Liver (tissue), 9 donors: ENCODE data around the gene OTUD1. TPM values are rescaled to one million over a fixed set of nuclear protein-coding genes. Genes with fewer than 3 reads are reported as not detected.
A peak's percentile ranks its signal among the peaks of the same experiment; 100 is the strongest.
"Not testable (repeated sequence)": the region's sequence is repeated elsewhere in the genome, so short reads cannot be mapped to it uniquely, and the experiment has no call there.

Experiments
- DNase-seq: peaks from one replicate; pipeline ENCODE4 v3.0.0-alpha.2; 2017; ENCODE audit warnings: low spot score
- H3K27ac ChIP-seq, 2 donors: one replicate each; pipeline ENCODE4 v1.7.0; 2013; ENCODE audit warnings: inconsistent platforms in 2 of 2, low read length in 2 of 2, control low read depth in 1 of 2, low read depth in 1 of 2, mild to moderate bottlenecking in 1 of 2
- H3K27me3 ChIP-seq, 4 donors: one replicate each; pipeline versions ENCODE4 v1.6.1 to v1.7.0; 2013; ENCODE audit warnings: low read length in 3 of 4, inconsistent platforms in 1 of 4, mild to moderate bottlenecking in 1 of 4, moderate library complexity in 1 of 4; ENCODE audit not compliant: control insufficient read depth in 4 of 4, insufficient read depth in 4 of 4
- H3K36me3 ChIP-seq, 4 donors: one replicate each; pipeline versions ENCODE4 v1.6.1 to v1.7.0; 2013; ENCODE audit warnings: low read length in 3 of 4, mild to moderate bottlenecking in 3 of 4, low read depth in 1 of 4, moderate library complexity in 1 of 4; ENCODE audit not compliant: control insufficient read depth in 4 of 4, insufficient read depth in 3 of 4
- H3K4me1 ChIP-seq, 4 donors: one replicate each; pipeline versions ENCODE4 v1.6.1 to v1.7.0; 2013; ENCODE audit warnings: low read length in 3 of 4, mild to moderate bottlenecking in 3 of 4, moderate library complexity in 1 of 4; ENCODE audit not compliant: control insufficient read depth in 4 of 4, insufficient read depth in 4 of 4
- H3K4me3 ChIP-seq, 3 donors: one replicate each; pipeline versions ENCODE4 v1.6.1 to v1.7.0; 2013; ENCODE audit warnings: low read length in 3 of 3, control low read depth in 1 of 3, low read depth in 1 of 3, mild to moderate bottlenecking in 1 of 3
- H3K9ac ChIP-seq, 2 donors: one replicate each; pipeline ENCODE4 v1.7.0; 2013; ENCODE audit warnings: low read length in 2 of 2, mild to moderate bottlenecking in 2 of 2, moderate library complexity in 2 of 2, control low read depth in 1 of 2, low read depth in 1 of 2
- H3K9me3 ChIP-seq, 4 donors: one replicate each; pipeline versions ENCODE4 v1.6.1 to v1.7.0; 2013; ENCODE audit warnings: low read length in 3 of 4; ENCODE audit not compliant: control insufficient read depth in 4 of 4
- EGR1 ChIP-seq, 2 donors: IDR thresholded peaks; 2 replicates each; pipeline ENCODE4 v1.6.1; 2016 to 2018; ENCODE audit warnings: antibody characterized with exemption in 2 of 2, low read depth in 2 of 2
- FOXA1 ChIP-seq: IDR thresholded peaks from 2 replicates; pipeline ENCODE4 v1.6.1; 2016; ENCODE audit warnings: antibody characterized with exemption
- FOXA2 ChIP-seq: IDR thresholded peaks from 2 replicates; pipeline ENCODE4 v1.6.1; 2016; ENCODE audit warnings: antibody characterized with exemption
- GABPA ChIP-seq, 2 donors: IDR thresholded peaks in 1 of 2; conservative IDR thresholded peaks in 1 of 2; 2 replicates each; pipeline ENCODE4 v1.6.1; 2016; ENCODE audit warnings: antibody characterized with exemption in 2 of 2, mild to moderate bottlenecking in 1 of 2, moderate library complexity in 1 of 2
- HNF4A ChIP-seq, 2 donors: conservative IDR thresholded peaks; 2 replicates each; pipeline ENCODE4 v1.6.1; 2016; ENCODE audit warnings: antibody characterized with exemption in 2 of 2, mild to moderate bottlenecking in 2 of 2
- HNF4G ChIP-seq: IDR thresholded peaks from 2 replicates; pipeline ENCODE4 v1.6.1; 2016; ENCODE audit warnings: antibody characterized with exemption
- JUND ChIP-seq, 2 donors: IDR thresholded peaks; 2 replicates each; pipeline ENCODE4 v1.6.1; 2016; ENCODE audit warnings: antibody characterized with exemption in 2 of 2
- MAX ChIP-seq: IDR thresholded peaks from 2 replicates; pipeline ENCODE4 v1.6.1; 2016; ENCODE audit warnings: antibody characterized with exemption
- NR2F2 ChIP-seq: IDR thresholded peaks from 2 replicates; pipeline ENCODE4 v1.6.1; 2016; ENCODE audit warnings: antibody characterized with exemption
- RAD21 ChIP-seq, 2 donors: IDR thresholded peaks; 2 replicates each; pipeline ENCODE4 v1.6.1; 2016; ENCODE audit warnings: antibody characterized with exemption in 2 of 2, mild to moderate bottlenecking in 2 of 2
- REST ChIP-seq: IDR thresholded peaks from 2 replicates; pipeline ENCODE4 v1.6.1; 2016; ENCODE audit warnings: antibody characterized with exemption, mild to moderate bottlenecking
- RXRA ChIP-seq, 2 donors: IDR thresholded peaks; 2 replicates each; pipeline ENCODE4 v1.6.1; 2017 to 2018; ENCODE audit warnings: antibody characterized with exemption in 2 of 2, mild to moderate bottlenecking in 1 of 2
- SP1 ChIP-seq: IDR thresholded peaks from 2 replicates; pipeline ENCODE4 v1.6.1; 2018; ENCODE audit warnings: antibody characterized with exemption, mild to moderate bottlenecking
- TAF1 ChIP-seq: conservative IDR thresholded peaks from 2 replicates; pipeline ENCODE4 v1.6.1; 2016; ENCODE audit warnings: antibody characterized with exemption, mild to moderate bottlenecking
- YY1 ChIP-seq: IDR thresholded peaks from 2 replicates; pipeline ENCODE4 v1.6.1; 2016; ENCODE audit warnings: antibody characterized with exemption, mild to moderate bottlenecking
- WGBS: extraction: QIAGEN DNeasy Blood & Tissue Kit; methylation state at CpG from one replicate; pipeline ENCODE4 v1.1.7; 2013; 5-methylcytosine and 5-hydroxymethylcytosine counted together
- polyA plus RNA-seq, 2 donors: library from polyadenylated mRNA; stranded (reverse) in 1 of 2; unstranded in 1 of 2; fragments of 200-250 nt in 1 of 2; fragments of >200 nt in 1 of 2; fragmentation: Nextera tagmentation in 1 of 2; extraction: Ambion mirVana in 1 of 2; gene quantifications; one replicate each; pipeline versions ENCODE4 v1.2.1 to v1.2.3, GENCODE V29; 2013 to 2015
- total RNA-seq, 2 donors: library from RNA; depleted of rRNA; stranded (reverse); fragments of >200 nt; gene quantifications; one replicate each; pipeline ENCODE4 v1.2.3, GENCODE V29; 2014
- TF ChIP-seq, protein P1 (sequence below): fragments of 150-350 bp; IDR thresholded peaks from 2 replicates; pipeline ENCODE4 v1.5.1; 2017; ENCODE audit warnings: improper control_type of control experiment, low read depth, low read length; ENCODE audit not compliant: missing input control
- TF ChIP-seq, protein P2 (sequence below): IDR thresholded peaks from 2 replicates; pipeline ENCODE4 v1.6.1; 2016; ENCODE audit warnings: antibody characterized with exemption
- TF ChIP-seq, protein P3 (sequence below): IDR thresholded peaks from 2 replicates; pipeline ENCODE4 v1.6.1; 2016; ENCODE audit warnings: antibody characterized with exemption
- donor health status: healthy.
- donor health status: healthy.
- donor health status: healthy.
- donor health status: healthy.
- donor health status: healthy.

The OTUD1 gene, protein sequence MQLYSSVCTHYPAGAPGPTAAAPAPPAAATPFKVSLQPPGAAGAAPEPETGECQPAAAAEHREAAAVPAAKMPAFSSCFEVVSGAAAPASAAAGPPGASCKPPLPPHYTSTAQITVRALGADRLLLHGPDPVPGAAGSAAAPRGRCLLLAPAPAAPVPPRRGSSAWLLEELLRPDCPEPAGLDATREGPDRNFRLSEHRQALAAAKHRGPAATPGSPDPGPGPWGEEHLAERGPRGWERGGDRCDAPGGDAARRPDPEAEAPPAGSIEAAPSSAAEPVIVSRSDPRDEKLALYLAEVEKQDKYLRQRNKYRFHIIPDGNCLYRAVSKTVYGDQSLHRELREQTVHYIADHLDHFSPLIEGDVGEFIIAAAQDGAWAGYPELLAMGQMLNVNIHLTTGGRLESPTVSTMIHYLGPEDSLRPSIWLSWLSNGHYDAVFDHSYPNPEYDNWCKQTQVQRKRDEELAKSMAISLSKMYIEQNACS
- total RNA-seq: 1 to 10 TPM; 3.4 to 5.9 TPM
- 1 to 10 TPM; 1.5 to 2.3 TPM for polyA plus RNA-seq

- Histone ChIP-seq H3K36me3 (no peaks in the 10 kb centered on the region), H3K4me1 (peaks cover 10 to 31% (median 19%) of the 10 kb centered on the region in 4 donors), H3K9ac (peak within 1 kb of the TSS in 1 of 2 donors; percentile 81), H3K9me3 (no peaks in the 10 kb centered on the region), H3K27me3 (no peaks in the 10 kb centered on the region), H3K4me3 (peak within 1 kb of the TSS; percentile 94 to 99 (median 96)), H3K27ac (peak within 1 kb of the TSS; percentile 92 to 94)
- DNase-seq: peak; percentile 97
- under 1% methylated on average over 115 of the region's 115 CpGs for WGBS
- TF ChIP-seq EGR1 (IDR thresholded peaks at IDR 0.05; ENCODE audit: low read depth in 2 of 2) (no peak), GABPA (IDR thresholded peaks at IDR 0.05 in 1 of 2, conservative IDR thresholded peaks at IDR 0.05 in 1 of 2) (no peak), JUND (IDR thresholded peaks at IDR 0.05) (no peak), TAF1 (no peak), FOXA2 (no peak), FOXA1 (no peak), HNF4G (no peak), YY1 (no peak), REST (no peak), RXRA (IDR thresholded peaks at IDR 0.05) (no peak), HNF4A (conservative IDR thresholded peaks at IDR 0.05) (no peak), RAD21 (IDR thresholded peaks at IDR 0.05) (peak; percentile 38 to 65), SP1 (peak; percentile 34), NR2F2 (no peak), MAX (no peak)
- TF ChIP-seq, protein P1, sequence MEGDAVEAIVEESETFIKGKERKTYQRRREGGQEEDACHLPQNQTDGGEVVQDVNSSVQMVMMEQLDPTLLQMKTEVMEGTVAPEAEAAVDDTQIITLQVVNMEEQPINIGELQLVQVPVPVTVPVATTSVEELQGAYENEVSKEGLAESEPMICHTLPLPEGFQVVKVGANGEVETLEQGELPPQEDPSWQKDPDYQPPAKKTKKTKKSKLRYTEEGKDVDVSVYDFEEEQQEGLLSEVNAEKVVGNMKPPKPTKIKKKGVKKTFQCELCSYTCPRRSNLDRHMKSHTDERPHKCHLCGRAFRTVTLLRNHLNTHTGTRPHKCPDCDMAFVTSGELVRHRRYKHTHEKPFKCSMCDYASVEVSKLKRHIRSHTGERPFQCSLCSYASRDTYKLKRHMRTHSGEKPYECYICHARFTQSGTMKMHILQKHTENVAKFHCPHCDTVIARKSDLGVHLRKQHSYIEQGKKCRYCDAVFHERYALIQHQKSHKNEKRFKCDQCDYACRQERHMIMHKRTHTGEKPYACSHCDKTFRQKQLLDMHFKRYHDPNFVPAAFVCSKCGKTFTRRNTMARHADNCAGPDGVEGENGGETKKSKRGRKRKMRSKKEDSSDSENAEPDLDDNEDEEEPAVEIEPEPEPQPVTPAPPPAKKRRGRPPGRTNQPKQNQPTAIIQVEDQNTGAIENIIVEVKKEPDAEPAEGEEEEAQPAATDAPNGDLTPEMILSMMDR: peak; percentile 42
- TF ChIP-seq, protein P2, sequence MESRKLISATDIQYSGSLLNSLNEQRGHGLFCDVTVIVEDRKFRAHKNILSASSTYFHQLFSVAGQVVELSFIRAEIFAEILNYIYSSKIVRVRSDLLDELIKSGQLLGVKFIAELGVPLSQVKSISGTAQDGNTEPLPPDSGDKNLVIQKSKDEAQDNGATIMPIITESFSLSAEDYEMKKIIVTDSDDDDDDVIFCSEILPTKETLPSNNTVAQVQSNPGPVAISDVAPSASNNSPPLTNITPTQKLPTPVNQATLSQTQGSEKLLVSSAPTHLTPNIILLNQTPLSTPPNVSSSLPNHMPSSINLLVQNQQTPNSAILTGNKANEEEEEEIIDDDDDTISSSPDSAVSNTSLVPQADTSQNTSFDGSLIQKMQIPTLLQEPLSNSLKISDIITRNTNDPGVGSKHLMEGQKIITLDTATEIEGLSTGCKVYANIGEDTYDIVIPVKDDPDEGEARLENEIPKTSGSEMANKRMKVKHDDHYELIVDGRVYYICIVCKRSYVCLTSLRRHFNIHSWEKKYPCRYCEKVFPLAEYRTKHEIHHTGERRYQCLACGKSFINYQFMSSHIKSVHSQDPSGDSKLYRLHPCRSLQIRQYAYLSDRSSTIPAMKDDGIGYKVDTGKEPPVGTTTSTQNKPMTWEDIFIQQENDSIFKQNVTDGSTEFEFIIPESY: no peak
- TF ChIP-seq, protein P3, sequence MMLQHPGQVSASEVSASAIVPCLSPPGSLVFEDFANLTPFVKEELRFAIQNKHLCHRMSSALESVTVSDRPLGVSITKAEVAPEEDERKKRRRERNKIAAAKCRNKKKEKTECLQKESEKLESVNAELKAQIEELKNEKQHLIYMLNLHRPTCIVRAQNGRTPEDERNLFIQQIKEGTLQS: no peak
Measured at GRCh38 chr10:23438547-23439451, at the start of gene OTUD1. OTUD1 (plus strand) TSS chr10:23439075; CDS start chr10:23439458, 383 bp downstream.

DNA sequence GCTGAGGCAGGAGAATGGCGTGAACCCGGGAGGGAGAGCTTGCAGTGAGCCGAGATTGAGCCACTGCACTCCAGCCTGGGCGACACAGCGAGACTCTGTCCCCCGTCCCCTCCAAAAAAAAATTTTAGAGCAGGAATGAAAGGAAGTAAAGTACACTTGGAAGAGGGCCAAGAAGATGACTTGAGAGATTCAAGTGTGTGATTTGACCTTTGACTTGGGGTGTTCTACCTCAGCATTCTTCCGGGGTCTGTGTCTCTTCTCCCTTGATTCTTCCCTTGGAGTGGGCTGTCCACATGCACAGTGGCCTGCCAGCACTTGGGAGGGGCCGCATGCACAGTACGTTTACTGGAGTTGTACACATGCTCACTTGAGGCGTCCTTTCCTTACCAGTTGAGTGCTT is 48.5 kb upstream of the OTUD1 start:
- WGBS: 92% methylated on average over 10 of the region's 10 CpGs
- H3K4me3 ChIP-seq, H3K9ac ChIP-seq, H3K27ac ChIP-seq, H3K9me3 ChIP-seq, H3K27me3 ChIP-seq, DNase-seq, H3K4me1 ChIP-seq, H3K36me3 ChIP-seq: not testable (repeated sequence)
